Stimulated activated CD4-positive, alpha-beta T cell treated with anti-CD3 and anti-CD28 coated beads, Interleukin-15, amount 100 ng/mL, for 24 hours (primary cell): ENCODE data around the gene POFUT2.

Experiments used
- DNase-seq: peaks from one replicate; pipeline ENCODE4 v3.0.0-alpha.2; 2020

POFUT2 gene

DNA sequence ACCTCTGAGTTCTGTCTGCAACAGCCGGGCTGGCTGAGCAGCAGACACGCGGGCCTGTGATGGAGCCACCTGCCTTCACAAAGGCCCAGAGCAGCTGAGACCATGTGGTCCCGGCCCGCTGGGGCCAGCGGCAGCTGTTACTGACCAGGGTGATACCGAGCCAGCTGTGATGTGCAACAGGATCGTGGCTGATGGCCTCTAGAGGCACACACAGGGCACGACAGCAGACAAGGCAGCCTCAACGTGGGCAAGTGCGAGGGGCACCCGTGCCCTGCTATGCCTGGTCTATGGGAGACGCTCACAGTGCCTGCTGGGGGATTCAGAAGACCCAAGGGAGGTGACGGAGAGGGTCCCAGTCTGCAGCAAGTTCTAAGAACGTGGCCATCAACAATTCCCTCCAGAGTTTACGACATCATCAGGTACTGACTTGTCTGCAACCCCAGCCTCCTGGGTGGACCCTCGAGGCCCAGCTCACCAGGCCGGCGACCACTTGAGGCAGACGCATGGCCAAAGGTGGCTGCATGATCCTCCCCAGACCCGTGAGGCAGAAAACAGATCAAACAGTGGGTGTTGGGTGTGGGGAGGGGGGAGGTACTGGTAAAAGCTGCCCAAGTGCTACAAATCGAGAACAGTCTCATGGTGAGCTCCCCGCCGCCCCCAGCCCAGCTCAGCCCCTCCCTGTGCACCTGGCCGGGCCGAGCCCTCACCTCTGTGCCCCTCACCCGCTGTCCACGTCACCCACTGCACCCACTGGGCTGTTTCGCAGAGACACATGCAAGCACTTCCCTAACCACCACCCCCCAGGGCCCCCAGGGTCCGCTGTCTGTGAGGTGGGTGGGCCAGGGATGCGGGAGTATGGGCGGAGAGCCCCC, 6.0 kb downstream of the POFUT2 start:
- DNase-seq, result no peak

DNA sequence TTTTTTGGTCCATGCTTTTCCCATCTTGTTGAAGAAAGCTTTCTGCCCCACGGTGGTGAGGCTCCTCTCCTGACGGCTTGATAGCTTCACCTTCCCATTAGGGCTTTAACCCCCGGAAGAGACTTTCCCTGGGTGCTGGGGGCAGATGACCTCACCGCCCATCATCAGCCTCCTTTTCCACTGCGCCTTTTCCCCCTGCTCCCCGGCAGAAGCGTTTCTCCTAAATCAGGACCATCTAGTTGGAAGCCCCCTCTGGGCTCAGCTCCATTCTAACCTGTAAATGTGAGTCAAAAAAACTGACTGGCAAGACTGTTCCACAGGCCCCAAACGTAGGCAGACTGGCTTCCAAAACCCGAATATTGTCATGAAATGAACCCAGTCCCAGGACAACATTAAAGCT, 6.7 kb downstream of the POFUT2 start:
- no peak for DNase-seq

- no peak for DNase-seq
Measured at GRCh38 chr21:45280178-45280821, 7.4 kb downstream of the POFUT2 start.

DNA sequence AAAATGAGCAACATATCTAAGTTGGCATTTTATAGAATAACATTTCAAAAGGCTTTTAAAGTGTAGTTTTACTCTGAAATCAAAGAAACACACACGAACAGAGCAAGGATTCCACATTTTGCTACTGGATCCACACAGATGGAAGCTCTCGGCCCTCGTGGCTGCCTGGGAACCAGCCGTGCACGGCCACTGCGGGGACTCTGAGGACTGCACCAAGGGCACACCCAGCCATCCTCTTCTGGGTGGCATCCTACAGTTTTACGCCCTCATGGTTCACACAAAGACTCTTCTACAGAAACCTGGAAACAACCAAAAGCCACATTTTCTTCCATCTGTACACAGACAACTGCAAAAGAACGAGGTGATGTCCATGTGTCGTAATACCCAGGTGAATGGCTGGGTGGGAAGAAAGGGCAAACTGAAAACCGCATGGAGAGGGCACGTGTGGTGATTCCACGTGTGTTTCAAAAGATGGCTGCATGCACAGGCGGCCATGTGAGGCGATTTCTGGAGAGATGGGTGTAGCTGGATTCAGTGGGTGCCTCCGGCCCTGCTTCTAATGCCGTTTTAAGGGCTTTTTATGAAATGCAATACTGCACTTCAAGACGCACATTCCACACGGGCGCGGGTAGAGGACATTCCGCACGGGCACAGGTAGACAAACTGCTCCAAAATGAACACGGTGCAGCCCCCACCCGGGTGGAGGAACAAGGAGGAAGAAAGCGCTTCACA, 8.1 kb downstream of the POFUT2 start:
- DNase-seq, result no peak

- DNase-seq, result no peak
Measured at GRCh38 chr21:45278156-45278911, 9.4 kb downstream of the POFUT2 start.

- no peak for DNase-seq
Measured at GRCh38 chr21:45277101-45278045, 10.3 kb downstream of the POFUT2 start.

- DNase-seq, result no peak
Measured at GRCh38 chr21:45276596-45276995, 11.1 kb downstream of the POFUT2 start.

GRCh38 chr21:45270306-45270821, 17.3 kb downstream of the POFUT2 start:
- no peak for DNase-seq

DNA sequence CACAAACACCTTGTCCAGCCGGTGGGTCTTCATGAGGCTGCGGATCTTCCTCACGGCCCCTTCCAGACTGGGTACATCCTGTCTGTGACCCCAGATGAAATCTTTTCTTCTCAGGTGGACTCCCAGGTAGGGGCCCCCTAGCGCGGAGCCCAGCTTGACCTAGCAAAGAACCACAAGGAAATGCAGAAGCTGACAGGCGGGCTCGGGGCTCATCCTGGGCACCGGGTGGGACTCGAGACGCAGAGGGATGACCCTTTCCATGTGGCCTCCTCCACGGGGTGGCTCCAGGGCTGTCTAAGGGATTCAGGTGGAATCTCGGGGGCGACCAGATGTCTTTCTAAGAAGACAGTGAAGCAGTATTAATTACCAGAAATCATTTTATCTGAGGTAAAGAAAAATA, 17.8 kb downstream of the POFUT2 start:
- DNase-seq, result no peak

DNA sequence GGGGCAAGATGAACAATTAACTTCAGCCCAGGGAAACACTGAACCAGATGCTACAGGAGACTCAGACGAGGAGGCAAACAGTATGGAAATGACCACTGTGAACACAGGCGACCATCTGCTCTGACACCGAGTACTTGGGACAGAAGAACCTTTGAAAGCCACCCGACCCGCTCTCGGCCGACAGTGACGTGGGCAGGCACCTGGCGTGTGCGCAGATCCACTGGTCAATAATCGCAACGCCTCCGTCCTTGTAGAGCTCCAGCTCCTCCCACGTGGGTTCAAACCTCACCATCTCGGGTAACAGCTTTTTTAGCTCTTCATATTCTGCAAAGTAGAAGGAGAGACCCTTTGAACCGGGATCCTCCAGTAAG, 20.3 kb downstream of the POFUT2 start:
- no peak for DNase-seq

- DNase-seq, result peak; percentile 61
Measured at GRCh38 chr21:45266518-45267389, 20.9 kb downstream of the POFUT2 start.

- DNase-seq, result no peak
Measured at GRCh38 chr21:45265721-45266517, 21.8 kb downstream of the POFUT2 start.

DNA sequence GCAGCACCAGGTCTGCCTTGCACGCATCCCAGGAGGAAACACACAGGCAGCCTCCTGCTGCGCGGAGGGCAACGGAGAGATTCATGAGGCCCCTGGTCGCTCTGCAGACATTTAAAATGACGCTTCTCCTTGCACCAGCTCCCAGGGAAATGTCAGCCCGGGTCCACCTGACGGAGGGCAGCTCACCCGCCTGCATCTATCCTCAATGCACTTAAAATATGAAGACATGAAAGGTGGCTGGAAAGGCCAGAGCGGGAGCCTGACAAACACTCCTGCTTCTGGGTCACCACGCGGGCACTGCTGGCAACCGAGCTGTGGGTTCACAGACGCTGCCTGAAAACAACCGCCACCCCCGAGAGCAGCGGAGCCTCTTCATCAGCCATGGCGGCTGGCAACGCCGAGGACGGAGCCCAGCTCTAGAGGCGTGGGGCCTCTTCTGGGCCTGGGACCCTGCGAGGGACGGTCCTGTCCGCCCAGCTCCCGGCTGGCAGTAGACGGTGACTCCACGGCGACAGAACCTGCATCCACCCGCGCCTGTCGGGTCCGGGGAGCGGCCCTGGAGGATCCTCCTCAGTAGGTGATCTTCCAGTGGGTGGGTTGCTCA, 22.7 kb downstream of the POFUT2 start:
- no peak for DNase-seq

GRCh38 chr21:45264146-45264911, 23.4 kb downstream of the POFUT2 start:
- no peak for DNase-seq

DNA sequence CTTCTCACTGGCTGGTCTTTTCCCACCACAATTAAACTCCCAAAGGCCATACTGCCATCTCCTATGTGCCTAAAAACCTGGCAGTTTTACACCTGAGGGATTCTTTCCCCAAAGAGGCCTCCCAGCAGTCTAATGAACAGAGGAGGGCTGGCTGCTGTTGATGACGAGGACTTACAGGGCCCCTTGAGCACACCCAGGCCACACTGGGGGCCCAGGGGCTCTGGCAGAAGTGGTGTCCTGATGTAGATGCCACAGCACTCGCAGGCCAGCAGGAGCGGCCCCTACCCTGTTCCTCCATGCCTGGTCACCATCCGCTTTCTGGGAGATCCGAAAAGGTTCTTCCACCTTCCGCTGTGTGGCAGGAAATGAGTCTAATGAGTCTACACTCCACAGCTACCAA, 24.2 kb downstream of the POFUT2 start:
- DNase-seq, result no peak

DNA sequence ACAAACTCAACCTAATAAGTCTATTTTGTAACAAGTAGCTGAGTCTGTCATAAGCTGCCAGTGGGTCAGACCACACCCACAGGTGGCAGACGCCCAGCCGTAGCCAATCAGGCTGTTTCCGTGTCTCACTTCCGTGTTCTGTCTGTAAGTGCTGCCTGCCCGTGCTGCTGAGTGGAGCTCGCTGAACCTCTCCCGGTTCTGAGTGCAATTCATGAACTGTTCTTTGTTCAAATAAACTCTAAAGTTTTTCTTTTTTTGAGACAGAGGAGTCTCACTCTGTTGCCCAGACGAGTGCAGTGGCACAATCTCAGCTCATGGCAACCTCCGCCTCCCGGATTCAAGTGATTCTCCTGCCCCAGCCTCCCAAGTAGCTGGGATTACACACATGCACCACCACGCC, 25.1 kb downstream of the POFUT2 start:
- no peak for DNase-seq

- no peak for DNase-seq
Measured at GRCh38 chr21:45262041-45262581, 25.6 kb downstream of the POFUT2 start.

- no peak for DNase-seq
Measured at GRCh38 chr21:45261093-45261492, 26.6 kb downstream of the POFUT2 start.
